Measurements from ENCODE around the gene OSR1.
"Not testable (repeated sequence)": the region's sequence is repeated elsewhere in the genome, so short reads cannot be mapped to it uniquely, and the experiment has no call there.

OSR1 gene

GRCh38 chr2:19331450-19331849 lies 27.0 kb downstream of the OSR1 start:
- DNase-seq (ENCODE audit: low read depth): no peak

DNA sequence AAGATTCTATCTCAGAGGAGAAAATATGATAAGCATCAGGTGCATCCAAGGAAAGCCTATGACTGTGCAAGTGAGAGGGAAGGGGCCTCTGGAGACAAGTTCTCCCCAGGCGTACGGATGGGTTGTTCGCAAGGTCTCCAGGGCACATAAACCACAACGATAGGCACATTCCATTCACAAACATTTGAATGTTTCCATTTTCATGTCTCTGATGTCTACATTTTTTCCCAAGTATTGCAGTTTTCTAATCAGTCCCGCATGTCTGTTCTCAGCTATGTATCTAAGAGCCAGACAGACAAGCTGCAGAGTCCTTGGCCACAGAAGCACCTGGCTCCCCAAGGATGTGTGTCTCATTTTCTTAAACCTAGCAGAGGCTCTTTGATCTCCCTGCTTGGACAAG lies 28.0 kb downstream of the OSR1 start:
- DNase-seq (ENCODE audit: low read depth): no peak

DNA sequence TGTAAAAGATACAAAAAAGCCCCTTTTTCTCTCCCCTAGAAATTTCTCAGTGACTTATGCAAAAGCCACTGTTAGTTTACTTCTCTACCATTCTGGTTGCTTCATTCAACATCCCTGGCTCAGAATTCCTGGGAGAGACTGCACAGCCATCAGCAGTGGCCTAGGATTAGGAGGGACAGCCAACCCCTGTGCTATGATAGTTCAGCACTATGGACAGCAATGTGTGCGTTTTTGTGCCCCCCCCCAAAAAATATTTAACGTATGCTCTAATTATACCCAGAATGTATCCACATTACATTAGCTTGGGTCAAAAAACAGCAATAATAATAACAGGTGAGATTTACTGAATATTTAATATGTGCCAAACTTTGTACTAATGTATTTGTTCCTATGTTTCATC lies 29.0 kb downstream of the OSR1 start:
- DNase-seq (ENCODE audit: low read depth): no peak

GRCh38 chr2:19327496-19327895 lies 30.9 kb downstream of the OSR1 start:
- DNase-seq (ENCODE audit: low read depth): no peak

- DNase-seq (ENCODE audit: low read depth): no peak
These were observed 36.5 kb downstream of the OSR1 start for GRCh38 chr2:19321946-19322345.

DNA sequence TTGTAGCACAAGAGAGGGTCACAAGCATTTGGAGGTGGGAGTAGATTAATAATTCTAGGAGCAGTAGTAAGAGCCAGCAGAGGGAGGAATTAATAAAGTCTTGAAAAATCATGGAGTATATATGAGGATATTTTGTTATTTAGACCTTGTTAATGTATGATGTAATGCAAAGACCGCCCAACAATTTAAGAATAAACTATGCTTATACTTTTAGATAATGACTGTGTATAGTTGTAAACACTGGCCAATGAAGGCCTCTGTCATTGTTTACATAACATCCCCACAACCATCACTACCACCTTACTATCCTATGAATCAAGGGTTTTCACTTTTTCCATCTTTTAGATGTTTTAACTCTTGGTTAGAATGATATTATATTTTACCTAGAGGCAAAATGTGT lies 37.6 kb downstream of the OSR1 start:
- no peak for DNase-seq (ENCODE audit: low read depth)

DNA sequence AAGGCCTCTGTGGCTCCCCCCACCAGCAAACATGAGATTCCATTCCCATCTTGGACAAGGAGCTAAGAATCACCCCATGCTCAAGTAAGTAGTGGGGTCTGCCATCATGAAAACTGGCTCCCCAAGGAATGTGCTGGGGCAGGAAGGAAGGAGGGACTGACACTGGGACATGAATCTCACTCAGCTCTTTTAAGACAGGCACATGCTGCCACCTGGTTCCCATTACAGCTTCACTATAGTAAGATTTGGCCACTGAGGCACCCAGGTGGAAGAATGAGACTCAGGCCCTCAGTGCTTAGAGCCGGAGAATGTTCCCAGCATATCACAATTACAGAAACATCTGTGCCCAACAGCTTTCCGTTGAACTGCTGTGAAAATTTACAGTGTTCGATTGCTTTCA lies 38.7 kb downstream of the OSR1 start:
- DNase-seq (ENCODE audit: low read depth): no peak

DNA sequence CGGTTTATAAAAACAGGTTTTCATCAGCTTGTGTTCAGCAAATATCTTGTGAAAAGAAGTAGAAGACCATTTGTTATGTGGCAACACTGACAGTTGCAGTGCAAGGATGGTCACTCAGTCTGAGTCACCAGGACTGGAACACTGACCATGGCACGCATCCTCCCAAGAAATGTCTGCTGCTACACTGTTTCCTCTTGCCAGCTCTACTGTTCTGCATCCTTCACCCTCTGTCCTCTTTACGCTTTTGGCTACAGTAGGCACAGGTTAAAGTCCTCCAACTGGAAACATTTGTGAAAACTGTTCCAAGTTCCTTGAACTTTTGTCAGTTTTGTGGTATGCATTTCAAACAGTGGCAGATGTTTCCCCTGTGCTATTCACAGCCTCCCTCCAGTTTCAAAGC lies 39.4 kb downstream of the OSR1 start:
- no peak for DNase-seq (ENCODE audit: low read depth)

DNA sequence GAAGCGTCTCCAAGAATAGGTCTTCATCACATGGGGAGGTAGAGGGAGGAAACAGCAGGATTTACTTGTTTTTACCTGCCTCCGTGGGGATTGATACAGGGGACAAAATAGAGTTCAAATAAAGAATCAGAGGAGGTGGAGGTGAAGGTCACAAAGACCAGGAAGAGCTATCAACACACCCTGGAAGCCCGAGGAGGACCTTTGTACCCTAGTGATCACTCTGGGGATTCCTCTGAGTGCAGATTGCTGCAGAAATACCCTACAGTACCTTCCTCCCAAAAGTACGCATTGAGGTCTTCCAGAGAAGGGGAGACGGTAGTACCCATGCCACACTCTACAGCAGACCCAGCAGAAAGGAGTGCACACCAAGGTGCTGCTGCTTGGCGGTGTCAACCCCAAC lies 44.9 kb downstream of the OSR1 start:
- DNase-seq (ENCODE audit: low read depth): no peak

DNA sequence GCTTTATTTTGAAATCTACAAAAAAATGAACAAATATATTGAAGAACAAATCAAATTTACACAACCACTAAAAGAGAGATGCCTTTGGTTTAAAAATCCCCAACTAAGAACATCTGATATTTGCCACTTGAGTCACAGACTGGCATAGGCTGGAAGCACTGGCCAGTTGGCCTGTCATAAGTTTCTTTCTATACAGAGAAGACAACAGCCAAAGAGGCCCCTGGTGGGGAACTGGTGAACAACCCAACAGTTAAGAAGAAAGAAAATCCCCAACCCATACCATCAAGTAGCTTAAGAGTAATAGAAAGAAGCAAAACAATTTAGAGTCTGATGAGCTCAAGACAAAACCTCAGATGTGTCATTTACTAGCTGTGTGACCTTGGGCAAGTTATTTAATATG lies 45.5 kb downstream of the OSR1 start:
- DNase-seq (ENCODE audit: low read depth): peak; percentile 6

DNA sequence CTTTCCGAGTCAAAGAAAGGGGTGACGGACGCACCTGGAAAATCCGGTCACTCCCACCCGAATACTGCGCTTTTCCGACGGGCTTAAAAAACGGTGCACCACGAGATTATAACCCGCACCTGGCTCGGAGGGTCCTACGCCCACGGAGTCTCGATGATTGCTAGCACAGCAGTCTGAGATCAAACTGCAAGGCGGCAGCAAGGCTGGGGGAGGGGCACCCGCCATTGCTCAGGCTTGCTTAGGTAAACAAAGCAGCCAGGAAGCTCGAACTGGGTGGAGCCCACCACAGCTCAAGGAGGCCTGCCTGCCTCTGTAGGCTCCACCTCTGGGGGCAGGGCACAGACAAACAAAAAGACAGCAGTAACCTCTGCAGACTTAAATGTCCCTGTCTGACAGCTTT lies 52.4 kb downstream of the OSR1 start:
- DNase-seq (ENCODE audit: low read depth): not testable (repeated sequence)

GRCh38 chr2:19305400-19306055 lies 52.9 kb downstream of the OSR1 start:
- not testable (repeated sequence) for DNase-seq (ENCODE audit: low read depth)

- no peak for DNase-seq (ENCODE audit: low read depth)
These were observed 56.7 kb downstream of the OSR1 start for GRCh38 chr2:19301706-19302105.
